ENCODE results near the gene LRP5.

GRCh38 chr11:68375766-68376165, 63.4 kb downstream of the LRP5 start:
- TF ChIP-seq POLR2AphosphoS5 (IDR thresholded peaks at IDR 0.05; ENCODE audit: low read depth, low read length) = no peak
- TF ChIP-seq TAF1 (IDR thresholded peaks at IDR 0.05; ENCODE audit: borderline replicate concordance, insufficient read depth, low read length) = no peak
- TF ChIP-seq REST (IDR thresholded peaks at IDR 0.05; ENCODE audit: insufficient read depth in 1 of 2, low read depth in 2 of 2, low read length in 2 of 2) = no peak
- TF ChIP-seq SIN3A (IDR thresholded peaks at IDR 0.05; ENCODE audit: borderline replicate concordance, insufficient read depth, low read length) = no peak
